GM21423 (cell line): Measurements from ENCODE around the gene BMERB1.
"Not testable (repeated sequence)": the region's sequence is repeated elsewhere in the genome, so short reads cannot be mapped to it uniquely, and the experiment has no call there.

Experiments used
- ATAC-seq: cut with Tn5 transposase; IDR thresholded peaks from one replicate; pipeline ENCODE4 v1.9.1; 2021; ENCODE audit warnings: mild to moderate bottlenecking, moderate library complexity; ENCODE audit not compliant: unreplicated experiment

BMERB1 gene

GRCh38 chr16:15548482-15548891 is 114.1 kb downstream of the BMERB1 start:
- ATAC-seq, result no peak

DNA sequence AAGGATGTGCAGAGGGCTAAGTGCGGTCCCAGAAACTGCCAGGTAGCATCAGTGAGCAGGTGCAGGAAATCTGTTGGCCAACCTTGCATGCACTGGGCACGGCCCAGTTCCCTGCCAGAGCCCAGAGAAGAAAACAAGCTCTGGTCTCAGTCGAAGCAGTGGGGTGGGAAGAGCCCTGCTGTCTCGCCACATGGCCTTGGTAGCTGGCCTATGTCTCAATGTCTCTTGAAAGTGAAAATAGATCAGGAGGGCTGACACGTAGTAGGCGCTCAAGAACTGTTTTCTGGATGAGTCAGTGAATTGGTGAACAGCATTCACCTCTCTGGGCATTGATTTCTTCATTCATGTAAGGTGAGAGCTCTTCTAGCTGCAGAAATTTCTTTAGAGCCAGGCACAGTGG is 118.1 kb downstream of the BMERB1 start:
- ATAC-seq, result no peak

- no peak for ATAC-seq
Observed at GRCh38 chr16:15553313-15554088, 119.1 kb downstream of the BMERB1 start.

DNA sequence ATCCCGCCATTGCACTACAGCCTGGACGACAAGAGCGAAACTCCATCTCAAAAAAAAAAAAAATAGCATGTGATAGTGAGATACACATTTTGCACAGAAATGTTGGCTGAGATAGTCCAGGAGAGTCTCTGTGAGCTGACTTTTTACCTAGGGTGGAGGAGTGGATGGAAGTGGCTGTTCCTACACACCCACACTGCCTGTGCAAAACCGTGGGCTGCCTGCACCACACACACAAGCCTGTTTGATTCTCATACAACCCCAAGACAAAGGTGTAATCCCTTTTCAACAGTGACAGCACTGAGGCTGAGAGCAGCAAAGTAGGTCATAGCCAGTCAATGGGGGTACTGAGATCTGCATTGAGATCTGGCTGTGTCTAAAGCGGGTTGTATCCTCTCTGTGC is 121.7 kb downstream of the BMERB1 start:
- ATAC-seq, result no peak

- ATAC-seq, result no peak
Observed at GRCh38 chr16:15557258-15557657, 122.9 kb downstream of the BMERB1 start.

DNA sequence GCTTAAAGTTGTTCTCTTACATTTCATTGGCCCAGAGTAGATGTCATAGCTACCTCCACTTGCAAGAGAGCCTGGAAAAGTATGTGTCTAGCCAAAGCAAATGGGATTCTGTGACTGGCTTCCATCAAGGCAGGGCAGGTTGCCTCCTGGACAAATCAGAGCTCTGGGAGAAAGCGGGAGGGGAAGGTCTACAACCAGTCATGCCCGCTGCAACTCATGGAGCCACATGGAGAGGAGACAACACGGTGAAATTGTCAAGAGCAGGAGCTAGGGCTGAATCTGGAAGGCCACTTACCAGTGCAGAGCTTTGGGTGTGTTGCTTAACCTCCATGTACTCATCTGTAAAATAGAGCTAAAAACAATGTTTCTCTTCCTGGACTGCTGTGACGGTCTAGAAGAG is 124.8 kb downstream of the BMERB1 start:
- ATAC-seq, result no peak

DNA sequence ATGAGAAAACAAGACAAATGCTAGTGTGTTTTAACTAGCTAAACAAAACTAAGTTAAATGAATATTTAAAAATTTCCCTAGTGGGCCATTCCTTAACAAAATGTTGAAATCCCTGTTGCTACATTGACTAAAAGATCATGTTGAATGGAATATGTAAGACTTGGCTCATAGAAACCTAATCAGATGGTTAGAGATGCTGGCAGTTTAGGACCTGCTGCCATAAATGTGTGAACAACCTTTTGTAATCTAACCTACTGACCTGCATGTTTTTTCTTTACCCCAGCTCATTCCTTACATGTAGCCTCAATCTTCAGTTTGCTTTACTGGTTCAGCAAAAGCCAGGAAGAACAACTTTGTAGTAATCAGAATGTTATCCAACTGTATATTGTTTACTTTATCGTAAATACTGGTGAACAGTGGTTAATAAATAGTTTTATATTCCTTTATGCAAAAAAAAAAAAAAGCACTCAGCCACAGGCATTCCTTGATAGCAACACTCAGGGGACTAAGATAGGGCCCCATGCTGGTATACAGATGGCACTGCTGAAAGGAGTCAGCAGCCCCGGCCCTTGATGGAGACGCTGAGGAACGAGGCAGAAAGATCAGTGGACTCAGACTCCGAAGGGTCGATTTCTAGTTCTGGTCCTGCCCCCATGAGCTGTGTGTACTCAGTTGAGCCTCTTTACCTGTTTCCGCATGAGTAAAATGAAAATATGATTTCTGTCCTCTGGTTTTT is 130.4 kb downstream of the BMERB1 start:
- no peak for ATAC-seq

GRCh38 chr16:15566095-15566494 is 131.7 kb downstream of the BMERB1 start:
- no peak for ATAC-seq

DNA sequence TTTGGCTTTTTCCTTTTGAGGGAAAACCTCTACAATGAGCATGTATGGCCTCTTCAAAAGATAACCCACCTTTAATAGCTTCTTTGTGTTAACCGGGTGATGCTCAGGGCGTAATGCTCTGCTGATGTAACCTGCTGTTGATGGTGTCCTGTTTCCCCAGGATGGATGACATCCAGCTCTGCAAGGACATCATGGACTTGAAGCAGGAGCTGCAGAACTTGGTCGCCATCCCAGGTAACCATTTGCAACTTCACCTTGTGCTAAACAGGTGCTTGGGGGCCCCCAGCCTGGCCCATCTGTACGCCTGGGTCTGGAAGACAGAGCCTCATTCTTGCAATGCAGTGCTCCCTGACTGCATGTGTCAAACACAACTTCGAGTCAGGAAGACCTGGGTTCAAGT is 133.4 kb downstream of the BMERB1 start:
- ATAC-seq, result no peak

- not testable (repeated sequence) for ATAC-seq
Observed at GRCh38 chr16:15570666-15571065, 136.3 kb downstream of the BMERB1 start.

- no peak for ATAC-seq
Observed at GRCh38 chr16:15571557-15571956, 137.2 kb downstream of the BMERB1 start.

DNA sequence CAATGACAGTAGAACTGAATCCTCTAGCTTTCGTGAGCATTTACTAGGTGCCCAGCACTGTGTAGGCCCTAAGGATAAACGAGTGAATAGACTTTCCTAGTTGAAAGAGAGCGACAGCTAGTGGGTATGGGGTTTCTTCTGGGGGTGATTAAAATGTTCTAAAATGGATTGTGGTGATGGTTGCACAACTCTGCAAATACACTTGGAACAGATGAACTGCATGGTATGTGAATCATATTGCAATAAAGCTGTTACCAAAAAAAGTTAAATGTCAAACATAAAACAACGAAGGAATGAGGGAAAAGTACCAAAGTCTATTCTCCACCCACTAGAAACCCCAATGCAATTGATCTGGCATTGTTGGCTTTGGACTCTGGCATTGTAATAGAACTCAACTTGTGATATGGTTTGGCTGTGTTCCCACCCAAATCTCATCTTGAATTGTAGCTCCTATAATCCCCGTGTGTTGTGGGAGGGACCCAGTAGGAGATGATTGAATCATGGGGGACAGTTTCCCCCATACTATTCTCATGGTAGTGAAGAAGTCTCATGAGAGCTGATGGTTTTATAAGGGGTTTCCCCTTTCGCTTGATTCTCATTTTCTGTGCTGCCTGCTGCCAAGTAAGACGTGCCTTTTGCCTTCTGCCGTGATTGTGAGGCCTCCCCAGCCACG is 138.1 kb downstream of the BMERB1 start:
- no peak for ATAC-seq

GRCh38 chr16:15573274-15573895 is 139.0 kb downstream of the BMERB1 start:
- ATAC-seq, result no peak

DNA sequence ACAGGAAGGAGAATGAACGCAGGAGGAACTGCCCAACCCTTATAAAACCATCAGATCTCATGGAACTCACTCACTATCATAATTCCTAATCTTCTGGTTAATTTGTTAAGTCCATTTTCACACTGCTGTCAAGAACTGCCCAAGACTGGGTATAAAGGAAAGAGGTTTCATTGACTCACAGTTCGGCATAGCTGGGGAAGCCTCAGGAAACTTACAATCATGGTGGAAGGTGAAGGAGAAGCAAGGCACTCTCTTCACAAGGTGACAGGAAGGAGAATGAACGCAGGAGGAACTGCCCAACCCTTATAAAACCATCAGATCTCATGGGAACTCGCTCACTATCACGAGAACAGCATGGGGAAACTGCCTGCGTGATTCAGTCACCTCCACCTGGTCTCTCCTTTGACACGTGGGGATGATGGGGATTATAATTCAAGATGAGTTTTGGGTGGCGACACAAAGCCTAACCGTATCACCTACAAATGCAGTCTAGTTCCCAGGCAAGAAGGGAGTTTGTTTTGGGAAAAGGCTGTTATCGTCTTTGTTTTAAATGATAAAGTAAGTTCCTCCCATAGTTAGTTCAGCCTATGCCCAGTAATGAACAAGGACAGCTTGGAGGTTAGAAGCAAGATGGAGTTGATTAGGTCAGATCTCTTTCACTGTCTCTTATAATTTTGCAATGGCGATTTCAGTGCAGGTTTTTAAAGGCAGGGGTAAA is 139.7 kb downstream of the BMERB1 start:
- not testable (repeated sequence) for ATAC-seq

DNA sequence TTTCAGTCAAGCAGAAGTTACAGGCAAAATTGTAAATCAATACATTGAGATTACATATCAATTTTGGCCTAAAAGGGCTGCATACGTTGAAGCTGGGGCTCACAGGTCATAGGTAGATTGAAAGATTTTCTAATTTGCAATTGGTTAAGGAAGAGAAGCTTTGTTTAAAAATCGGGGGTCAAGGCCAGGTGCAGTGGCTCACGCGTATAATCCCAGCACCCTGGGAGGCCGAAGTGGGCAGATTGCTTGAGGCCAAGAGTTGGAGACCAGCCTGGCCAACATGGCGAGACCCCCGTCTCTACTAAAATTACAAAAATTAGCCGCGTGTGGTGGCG is 140.2 kb downstream of the BMERB1 start:
- no peak for ATAC-seq

DNA sequence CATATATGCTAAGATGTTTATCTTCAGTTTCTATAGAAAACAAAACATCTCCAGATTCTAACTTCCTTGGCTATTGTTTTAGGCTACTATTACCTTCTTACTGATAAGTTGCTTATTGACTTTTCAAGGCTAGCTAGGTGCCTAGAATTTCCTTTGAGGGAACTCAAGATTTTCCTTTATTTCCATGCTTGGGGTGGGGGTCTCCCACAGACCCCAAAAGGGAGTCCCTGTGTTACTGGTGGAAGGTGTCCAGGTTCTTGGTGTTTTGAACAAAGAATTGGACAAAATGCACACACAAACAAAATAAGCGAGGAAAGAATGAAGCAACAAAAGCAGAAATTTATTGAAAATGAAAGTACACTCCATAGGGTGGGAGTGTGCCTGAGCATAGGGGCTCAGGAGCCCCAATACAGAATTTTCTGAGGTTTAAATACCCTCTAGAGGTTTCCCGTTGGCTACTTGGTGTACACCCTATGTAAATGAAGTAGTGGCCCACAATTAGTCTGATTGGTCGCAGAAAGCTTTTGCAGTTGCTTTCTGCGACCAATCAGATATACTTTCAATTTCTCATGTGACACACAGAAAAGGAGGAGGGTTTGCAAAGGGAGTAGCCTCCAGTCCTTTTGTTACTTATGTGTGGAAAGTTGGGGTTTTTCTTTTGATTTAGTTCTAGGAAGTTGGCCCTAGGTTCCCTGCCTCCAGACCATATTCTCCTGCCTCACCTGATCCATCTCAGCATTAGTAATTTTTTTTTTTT is 141.1 kb downstream of the BMERB1 start:
- ATAC-seq, result no peak

- no peak for ATAC-seq
Observed at GRCh38 chr16:15576960-15577958, 142.9 kb downstream of the BMERB1 start.

DNA sequence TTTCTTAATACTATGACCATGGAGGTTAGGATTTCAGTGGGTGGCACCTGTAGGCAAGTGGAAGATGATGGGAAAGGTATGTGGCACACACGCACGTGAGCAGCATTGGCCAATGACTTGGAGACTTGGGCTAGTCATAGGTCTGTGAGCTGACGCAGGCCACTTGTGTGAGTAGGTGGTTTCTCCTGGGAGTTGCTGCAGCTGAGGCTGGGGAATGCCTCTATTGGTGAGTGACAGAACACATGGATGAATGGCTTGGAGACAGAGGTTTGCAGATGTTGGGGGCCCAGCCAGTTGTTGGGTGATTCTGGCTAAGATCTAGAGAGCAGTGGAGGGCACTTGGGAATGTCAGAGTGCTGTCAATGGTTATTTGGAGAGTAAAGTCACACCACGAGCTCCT is 144.4 kb downstream of the BMERB1 start:
- ATAC-seq, result no peak
